ENCODE results near the gene ZNF367.
"Not testable (repeated sequence)": the region's sequence is repeated elsewhere in the genome, so short reads cannot be mapped to it uniquely, and the experiment has no call there.

The ZNF367 gene

GRCh38 chr9:96360523-96360922 is 57.6 kb downstream of the ZNF367 start:
- DNase-seq, result not testable (repeated sequence)

GRCh38 chr9:96350866-96351265 is 67.3 kb downstream of the ZNF367 start:
- DNase-seq, result no peak

- no peak for DNase-seq
Observed at GRCh38 chr9:96348261-96348660, 69.9 kb downstream of the ZNF367 start.

GRCh38 chr9:96345551-96345950 is 72.6 kb downstream of the ZNF367 start:
- no peak for DNase-seq

GRCh38 chr9:96344458-96345180 is 73.6 kb downstream of the ZNF367 start:
- DNase-seq, result no peak

GRCh38 chr9:96343515-96344360 is 74.4 kb downstream of the ZNF367 start:
- no peak for DNase-seq

GRCh38 chr9:96342571-96343245 is 75.5 kb downstream of the ZNF367 start:
- no peak for DNase-seq

GRCh38 chr9:96340707-96341106 is 77.5 kb downstream of the ZNF367 start:
- DNase-seq, result no peak

- no peak for DNase-seq
Observed at GRCh38 chr9:96338299-96338698, 79.9 kb downstream of the ZNF367 start.
